KMS-11 (cell line): ENCODE data around the gene KRTAP7-1.

Source experiments
- H2AFZ ChIP-seq: fragments of 200-600 bp; sonication (generic); 2 replicates; pipeline ENCODE4 v1.6.1; 2016; ENCODE audit warnings: antibody characterized with exemption, mixed run types, low read depth
- H3K27ac ChIP-seq: fragments of 200-600 bp; sonication (generic); 2 replicates; pipeline ENCODE4 v1.6.1; 2016; ENCODE audit warnings: mild to moderate bottlenecking, mixed run types
- H3K27me3 ChIP-seq: fragments of 200-600 bp; sonication (generic); 2 replicates; pipeline ENCODE4 v1.6.1; 2017; ENCODE audit warnings: mild to moderate bottlenecking, low read depth, mixed run types, moderate library complexity; ENCODE audit not compliant: insufficient read depth
- H3K36me3 ChIP-seq: fragments of 200-600 bp; sonication (generic); 2 replicates; pipeline ENCODE4 v1.6.1; 2017; ENCODE audit warnings: mild to moderate bottlenecking, mixed run types; ENCODE audit not compliant: insufficient read depth
- H3K4me1 ChIP-seq: fragments of 200-600 bp; sonication (generic); 2 replicates; pipeline ENCODE4 v1.6.1; 2016; ENCODE audit warnings: mild to moderate bottlenecking, low read depth, mixed run types; ENCODE audit not compliant: poor library complexity, severe bottlenecking
- H3K4me2 ChIP-seq: fragments of 200-600 bp; sonication (generic); 2 replicates; pipeline ENCODE4 v1.7.0; 2016; ENCODE audit warnings: mild to moderate bottlenecking, mixed run types
- H3K4me3 ChIP-seq: fragments of 200-600 bp; sonication (generic); IDR thresholded peaks from 2 replicates; pipeline ENCODE4 v1.6.1; 2017; ENCODE audit warnings: low read depth, low read length, mixed read lengths; ENCODE audit not compliant: insufficient read depth
- H3K79me2 ChIP-seq: fragments of 200-600 bp; sonication (generic); 2 replicates; pipeline ENCODE4 v1.6.1; 2016; ENCODE audit warnings: low read depth, mixed run types; ENCODE audit not compliant: insufficient read depth
- H3K9ac ChIP-seq: fragments of 200-600 bp; sonication (generic); 2 replicates; pipeline ENCODE4 v1.6.1; 2016; ENCODE audit warnings: mild to moderate bottlenecking, mixed run types
- H4K20me1 ChIP-seq: fragments of 200-600 bp; sonication (generic); 2 replicates; pipeline ENCODE4 v1.6.1; 2016; ENCODE audit warnings: mild to moderate bottlenecking, mixed run types; ENCODE audit not compliant: insufficient read depth
- CTCF ChIP-seq: fragments of 200-600 bp; sonication (generic); conservative IDR thresholded peaks from 2 replicates; pipeline ENCODE4 v1.6.1; 2017; ENCODE audit warnings: low read depth, mild to moderate bottlenecking, antibody characterized with exemption, low read length, moderate library complexity, mixed read lengths

Gene KRTAP7-1

GRCh38 chr21:30829659-30830058 is at the start of gene KRTAP7-1:
Gene KRTAP7-1 (minus strand): TSS chr21:30829759. CDS start chr21:30829698, 61 bp downstream.
- H3K4me2 ChIP-seq: no peak within 1 kb of the TSS
- no peaks in the 10 kb centered on the region for H3K79me2 ChIP-seq
- no peaks in the 10 kb centered on the region for H3K4me1 ChIP-seq
- no peak within 1 kb of the TSS for H3K9ac ChIP-seq
- H3K36me3 ChIP-seq: no peaks in the 10 kb centered on the region
- no peak within 1 kb of the TSS for H3K4me3 ChIP-seq
- H3K27me3 ChIP-seq: no peaks in the 10 kb centered on the region
- H2AFZ ChIP-seq: no peak within 1 kb of the TSS
- no peaks in the 10 kb centered on the region for H4K20me1 ChIP-seq
- H3K27ac ChIP-seq: no peak within 1 kb of the TSS
- TF ChIP-seq CTCF: no peak

GRCh38 chr21:30874526-30874925 is 45.0 kb upstream of the KRTAP7-1 start:
- no peak overlapping the region for H3K4me3 ChIP-seq
- TF ChIP-seq CTCF: no peak
- H3K79me2 ChIP-seq: no peaks in the 10 kb centered on the region
- H3K4me2 ChIP-seq: no peak overlapping the region
- no peaks in the 10 kb centered on the region for H4K20me1 ChIP-seq
- H3K27ac ChIP-seq: no peak overlapping the region
- H3K4me1 ChIP-seq: no peaks in the 10 kb centered on the region
- H3K9ac ChIP-seq: no peak overlapping the region
- H3K36me3 ChIP-seq: no peaks in the 10 kb centered on the region
- H3K27me3 ChIP-seq: no peaks in the 10 kb centered on the region
- no peak overlapping the region for H2AFZ ChIP-seq

- Histone ChIP-seq H3K9ac (no peak overlapping the region), H4K20me1 (no peaks in the 10 kb centered on the region), H3K36me3 (no peaks in the 10 kb centered on the region), H3K4me2 (no peak overlapping the region), H2AFZ (no peak overlapping the region), H3K79me2 (no peaks in the 10 kb centered on the region), H3K4me1 (peaks cover 6% of the 10 kb centered on the region), H3K4me3 (no peak overlapping the region), H3K27ac (no peak overlapping the region), H3K27me3 (no peaks in the 10 kb centered on the region)
- TF ChIP-seq CTCF: no peak
Measured at GRCh38 chr21:30847627-30848500, 18.3 kb upstream of the KRTAP7-1 start.

DNA sequence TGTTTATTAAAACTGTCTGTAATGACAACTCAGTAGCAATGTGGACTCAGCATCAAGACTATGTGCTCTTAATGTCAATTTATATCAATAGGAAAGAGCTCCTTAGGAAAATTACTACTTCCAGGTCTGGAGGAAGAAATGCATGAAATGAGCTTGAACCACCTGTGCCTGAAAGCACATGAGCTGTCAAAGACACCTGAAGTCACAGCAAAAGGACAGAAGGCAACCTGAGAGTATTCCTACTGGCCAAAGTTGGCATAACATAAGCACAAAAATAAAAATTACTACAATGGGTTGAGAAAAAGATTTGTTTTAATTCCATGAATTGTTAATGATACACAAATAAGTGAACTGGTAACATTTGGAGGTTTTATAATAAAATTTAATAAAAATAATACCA is 13.4 kb upstream of the KRTAP7-1 start:
- H3K4me1 ChIP-seq: no peaks in the 10 kb centered on the region
- H3K9ac ChIP-seq: no peak overlapping the region
- H3K79me2 ChIP-seq: no peaks in the 10 kb centered on the region
- H4K20me1 ChIP-seq: no peaks in the 10 kb centered on the region
- no peak overlapping the region for H3K27ac ChIP-seq
- H3K4me2 ChIP-seq: no peak overlapping the region
- no peak; the same call in 1 of the 2 replicates for TF ChIP-seq CTCF
- H3K27me3 ChIP-seq: no peaks in the 10 kb centered on the region
- no peak overlapping the region for H2AFZ ChIP-seq
- H3K36me3 ChIP-seq: no peaks in the 10 kb centered on the region
- no peak overlapping the region for H3K4me3 ChIP-seq
